ENCODE data around the gene NPNT.

Gene NPNT

GRCh38 chr4:105952591-105952990 lies 57.3 kb downstream of the NPNT start:
- H3K9ac ChIP-seq (ENCODE audit: low read depth, low read length): no peak overlapping the region
- no peaks in the 10 kb centered on the region for H3K36me3 ChIP-seq (ENCODE audit: control insufficient read depth, insufficient read depth, low read length)
- no peaks in the 10 kb centered on the region for H3K27me3 ChIP-seq (ENCODE audit: control insufficient read depth, insufficient read depth, low read length)
- H3K4me3 ChIP-seq (ENCODE audit: low read depth, low read length): no peak overlapping the region
- H3K4me1 ChIP-seq (ENCODE audit: control insufficient read depth, insufficient read depth, low read length): no peaks in the 10 kb centered on the region
- no peaks in the 10 kb centered on the region for H3K9me3 ChIP-seq (ENCODE audit: control insufficient read depth, insufficient read depth, low read length)

DNA sequence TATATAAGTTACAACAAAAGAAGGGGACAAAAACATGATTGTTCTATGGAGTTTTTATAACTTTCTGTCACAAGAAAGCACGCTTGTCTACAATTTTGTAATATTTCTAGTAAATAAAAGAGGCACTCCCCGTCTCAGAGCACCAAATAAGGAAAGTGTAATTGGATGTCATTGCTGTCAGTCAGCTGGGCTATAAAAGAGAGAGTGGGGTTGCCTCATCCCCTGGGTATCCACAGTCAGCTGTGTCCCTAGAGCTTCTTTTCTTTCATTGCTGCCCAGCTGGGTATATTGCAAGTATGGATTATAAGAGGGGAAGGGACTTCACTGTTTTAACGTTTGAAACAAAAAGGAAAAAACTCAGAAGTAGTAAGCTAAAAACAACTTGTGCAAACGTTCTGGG lies 61.3 kb downstream of the NPNT start:
- no peak overlapping the region for H3K9ac ChIP-seq (ENCODE audit: low read depth, low read length)
- H3K27me3 ChIP-seq (ENCODE audit: control insufficient read depth, insufficient read depth, low read length): no peaks in the 10 kb centered on the region
- H3K9me3 ChIP-seq (ENCODE audit: control insufficient read depth, insufficient read depth, low read length): no peaks in the 10 kb centered on the region
- H3K36me3 ChIP-seq (ENCODE audit: control insufficient read depth, insufficient read depth, low read length): no peaks in the 10 kb centered on the region
- H3K4me3 ChIP-seq (ENCODE audit: low read depth, low read length): no peak overlapping the region
- peaks cover 3% of the 10 kb centered on the region for H3K4me1 ChIP-seq (ENCODE audit: control insufficient read depth, insufficient read depth, low read length)

GRCh38 chr4:105957680-105958079 lies 62.4 kb downstream of the NPNT start:
- Histone ChIP-seq H3K4me1 (ENCODE audit: control insufficient read depth, insufficient read depth, low read length) (peaks cover 3% of the 10 kb centered on the region), H3K4me3 (ENCODE audit: low read depth, low read length) (no peak overlapping the region), H3K36me3 (ENCODE audit: control insufficient read depth, insufficient read depth, low read length) (no peaks in the 10 kb centered on the region), H3K9me3 (ENCODE audit: control insufficient read depth, insufficient read depth, low read length) (no peaks in the 10 kb centered on the region), H3K9ac (ENCODE audit: low read depth, low read length) (no peak overlapping the region), H3K27me3 (ENCODE audit: control insufficient read depth, insufficient read depth, low read length) (no peaks in the 10 kb centered on the region)

DNA sequence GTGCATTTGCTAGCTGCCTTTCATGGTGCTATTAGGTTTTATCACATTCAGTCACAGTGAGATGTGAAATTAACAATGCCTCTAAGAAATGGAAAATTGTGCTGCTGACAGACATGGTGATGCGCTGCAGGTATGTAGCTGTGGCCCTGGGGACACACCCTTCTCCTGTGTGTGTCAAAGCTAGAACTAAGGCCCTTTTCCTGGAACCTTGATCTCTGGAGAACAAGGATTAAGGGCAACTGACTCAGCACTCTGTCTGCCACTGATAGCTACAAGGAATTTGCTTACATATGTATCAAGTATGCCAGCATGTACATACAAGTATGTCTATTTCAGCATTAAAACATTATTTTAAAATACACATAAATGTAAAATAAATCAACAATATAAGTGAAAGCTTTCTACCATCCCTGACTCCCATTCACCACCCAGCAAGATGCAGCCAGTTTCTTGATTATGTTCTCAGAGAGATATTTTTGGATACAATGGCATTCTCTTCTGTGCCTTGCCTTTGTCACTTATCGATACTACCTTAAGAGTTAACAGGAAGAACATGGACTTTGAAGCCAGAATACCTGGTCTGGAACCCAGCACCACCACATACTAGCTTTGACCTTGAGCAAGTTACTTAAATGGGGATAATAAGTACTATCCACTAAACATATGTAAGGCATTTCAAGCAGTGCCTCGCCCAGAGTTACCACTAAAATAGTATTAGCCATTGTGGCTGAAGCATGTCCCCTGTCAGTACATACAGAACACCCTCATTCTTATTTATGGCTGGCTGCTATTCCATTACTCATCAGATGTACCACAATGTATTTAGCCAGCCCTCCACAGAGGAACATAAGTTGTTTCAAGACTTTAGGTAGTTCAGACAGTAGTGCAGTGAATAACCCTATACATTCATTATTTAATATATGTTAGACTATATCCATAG lies 68.5 kb downstream of the NPNT start:
- Histone ChIP-seq H3K4me1 (ENCODE audit: control insufficient read depth, insufficient read depth, low read length) (peaks cover 8% of the 10 kb centered on the region), H3K27me3 (ENCODE audit: control insufficient read depth, insufficient read depth, low read length) (no peaks in the 10 kb centered on the region), H3K36me3 (ENCODE audit: control insufficient read depth, insufficient read depth, low read length) (no peaks in the 10 kb centered on the region), H3K4me3 (ENCODE audit: low read depth, low read length) (no peak overlapping the region), H3K9ac (ENCODE audit: low read depth, low read length) (no peak overlapping the region), H3K9me3 (ENCODE audit: control insufficient read depth, insufficient read depth, low read length) (no peaks in the 10 kb centered on the region)

GRCh38 chr4:105965183-105965800 lies 70.0 kb downstream of the NPNT start:
- H3K27me3 ChIP-seq (ENCODE audit: control insufficient read depth, insufficient read depth, low read length): no peaks in the 10 kb centered on the region
- H3K9ac ChIP-seq (ENCODE audit: low read depth, low read length): no peak overlapping the region
- no peaks in the 10 kb centered on the region for H3K36me3 ChIP-seq (ENCODE audit: control insufficient read depth, insufficient read depth, low read length)
- H3K4me1 ChIP-seq (ENCODE audit: control insufficient read depth, insufficient read depth, low read length): peaks cover 8% of the 10 kb centered on the region
- no peak overlapping the region for H3K4me3 ChIP-seq (ENCODE audit: low read depth, low read length)
- H3K9me3 ChIP-seq (ENCODE audit: control insufficient read depth, insufficient read depth, low read length): no peaks in the 10 kb centered on the region

- Histone ChIP-seq H3K9ac (ENCODE audit: low read depth, low read length) (no peak overlapping the region), H3K4me3 (ENCODE audit: low read depth, low read length) (no peak overlapping the region), H3K9me3 (ENCODE audit: control insufficient read depth, insufficient read depth, low read length) (no peaks in the 10 kb centered on the region)
Measured at GRCh38 chr4:105966051-105966450, 70.8 kb downstream of the NPNT start.

GRCh38 chr4:105967058-105967658 lies 71.9 kb downstream of the NPNT start:
- Histone ChIP-seq H3K36me3 (ENCODE audit: control insufficient read depth, insufficient read depth, low read length) (no peaks in the 10 kb centered on the region), H3K27me3 (ENCODE audit: control insufficient read depth, insufficient read depth, low read length) (no peaks in the 10 kb centered on the region), H3K4me1 (ENCODE audit: control insufficient read depth, insufficient read depth, low read length) (peaks cover 8% of the 10 kb centered on the region), H3K9ac (ENCODE audit: low read depth, low read length) (no peak overlapping the region), H3K9me3 (ENCODE audit: control insufficient read depth, insufficient read depth, low read length) (no peaks in the 10 kb centered on the region), H3K4me3 (ENCODE audit: low read depth, low read length) (no peak overlapping the region)

More at GRCh38 chr4:105966051-105966450, 70.8 kb downstream of the NPNT start:
- Histone ChIP-seq H3K4me1 (ENCODE audit: control insufficient read depth, insufficient read depth, low read length) (peaks cover 8% of the 10 kb centered on the region), H3K27me3 (ENCODE audit: control insufficient read depth, insufficient read depth, low read length) (no peaks in the 10 kb centered on the region), H3K36me3 (ENCODE audit: control insufficient read depth, insufficient read depth, low read length) (no peaks in the 10 kb centered on the region)

DNA sequence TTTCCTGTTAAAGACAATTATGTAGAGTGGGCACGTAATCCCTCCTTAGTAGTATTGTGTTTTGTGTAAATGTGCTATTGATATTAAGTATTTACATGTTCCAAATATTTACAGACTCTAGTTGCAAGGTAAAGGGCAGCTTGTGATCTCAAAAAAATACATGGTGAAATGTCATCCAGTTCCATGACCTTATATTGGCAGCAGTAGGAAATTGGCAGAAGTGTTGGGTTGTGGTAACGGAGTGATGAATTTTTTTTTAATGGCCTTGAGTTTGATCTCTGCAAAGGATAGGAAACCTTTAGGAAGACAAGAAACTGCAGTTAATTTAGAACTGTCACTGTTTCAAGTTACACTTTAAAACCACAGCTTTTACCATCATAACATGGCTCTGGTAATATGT lies 74.3 kb downstream of the NPNT start:
- Histone ChIP-seq H3K9me3 (ENCODE audit: control insufficient read depth, insufficient read depth, low read length) (no peaks in the 10 kb centered on the region), H3K9ac (ENCODE audit: low read depth, low read length) (no peak overlapping the region), H3K4me3 (ENCODE audit: low read depth, low read length) (no peak overlapping the region), H3K4me1 (ENCODE audit: control insufficient read depth, insufficient read depth, low read length) (peaks cover 25% of the 10 kb centered on the region), H3K36me3 (ENCODE audit: control insufficient read depth, insufficient read depth, low read length) (no peaks in the 10 kb centered on the region), H3K27me3 (ENCODE audit: control insufficient read depth, insufficient read depth, low read length) (no peaks in the 10 kb centered on the region)

DNA sequence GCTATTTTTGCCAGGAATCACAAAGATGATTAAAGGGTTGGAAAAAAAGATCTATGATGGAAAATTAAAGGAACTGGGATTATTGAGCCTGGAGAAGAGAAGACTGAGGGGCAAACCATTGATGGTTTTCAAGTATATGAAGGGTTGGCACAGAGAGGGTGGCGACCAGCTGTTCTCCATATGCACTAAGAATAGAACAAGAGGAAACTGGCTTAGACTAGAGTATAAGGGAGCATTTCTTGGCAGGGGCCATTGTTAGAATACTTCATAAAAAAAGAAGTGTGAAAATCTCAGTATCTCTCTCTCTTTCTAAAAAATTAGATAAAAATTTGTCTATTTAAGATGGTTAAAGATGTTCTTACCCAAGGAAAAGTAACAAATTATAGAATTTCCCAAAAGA lies 75.1 kb downstream of the NPNT start:
- peaks cover 25% of the 10 kb centered on the region for H3K4me1 ChIP-seq (ENCODE audit: control insufficient read depth, insufficient read depth, low read length)
- no peak overlapping the region for H3K9ac ChIP-seq (ENCODE audit: low read depth, low read length)
- no peak overlapping the region for H3K4me3 ChIP-seq (ENCODE audit: low read depth, low read length)
- H3K36me3 ChIP-seq (ENCODE audit: control insufficient read depth, insufficient read depth, low read length): no peaks in the 10 kb centered on the region
- no peaks in the 10 kb centered on the region for H3K9me3 ChIP-seq (ENCODE audit: control insufficient read depth, insufficient read depth, low read length)
- H3K27me3 ChIP-seq (ENCODE audit: control insufficient read depth, insufficient read depth, low read length): no peaks in the 10 kb centered on the region

GRCh38 chr4:105971036-105971435 lies 75.8 kb downstream of the NPNT start:
- Histone ChIP-seq H3K9me3 (ENCODE audit: control insufficient read depth, insufficient read depth, low read length) (no peaks in the 10 kb centered on the region), H3K27me3 (ENCODE audit: control insufficient read depth, insufficient read depth, low read length) (no peaks in the 10 kb centered on the region), H3K9ac (ENCODE audit: low read depth, low read length) (no peak overlapping the region), H3K4me3 (ENCODE audit: low read depth, low read length) (no peak overlapping the region), H3K36me3 (ENCODE audit: control insufficient read depth, insufficient read depth, low read length) (no peaks in the 10 kb centered on the region), H3K4me1 (ENCODE audit: control insufficient read depth, insufficient read depth, low read length) (peaks cover 25% of the 10 kb centered on the region)

DNA sequence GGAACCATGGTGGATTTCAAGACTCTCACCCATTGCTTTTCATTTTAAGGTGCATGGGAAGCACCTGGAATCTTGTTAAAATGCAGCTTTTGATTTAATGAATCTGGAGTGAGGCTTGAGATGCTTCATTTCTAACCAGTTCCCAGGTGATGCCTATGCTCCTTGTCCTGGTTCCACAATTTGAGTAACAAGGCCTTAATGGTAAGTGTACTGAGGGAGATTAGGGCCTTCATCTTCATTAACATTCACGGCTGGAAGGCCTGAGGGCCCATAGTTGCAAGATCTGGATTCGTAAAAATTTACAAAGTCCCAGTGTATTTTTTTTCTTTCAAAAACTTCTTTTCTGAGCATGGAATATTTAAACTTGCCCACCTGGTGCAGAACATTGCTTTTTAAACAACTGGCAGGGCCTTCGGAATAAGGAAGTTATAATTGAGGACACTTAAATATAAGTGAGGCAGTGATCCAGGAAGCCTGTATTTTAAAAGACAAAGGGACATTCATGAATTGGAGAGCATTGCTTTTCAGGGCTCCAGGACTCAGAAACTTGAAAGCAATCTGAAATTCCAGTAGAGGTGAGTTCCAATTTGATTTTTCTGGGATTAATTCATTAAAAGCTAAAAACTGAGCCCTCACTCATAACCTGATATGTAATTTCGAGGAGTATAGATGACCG lies 77.8 kb downstream of the NPNT start:
- no peak overlapping the region for H3K4me3 ChIP-seq (ENCODE audit: low read depth, low read length)
- H3K4me1 ChIP-seq (ENCODE audit: control insufficient read depth, insufficient read depth, low read length): peaks cover 17% of the 10 kb centered on the region

More for the DNA sequence above, 77.8 kb downstream of the NPNT start:
- H3K9me3 ChIP-seq (ENCODE audit: control insufficient read depth, insufficient read depth, low read length): no peaks in the 10 kb centered on the region
- H3K27me3 ChIP-seq (ENCODE audit: control insufficient read depth, insufficient read depth, low read length): no peaks in the 10 kb centered on the region
- no peak overlapping the region for H3K9ac ChIP-seq (ENCODE audit: low read depth, low read length)
- H3K36me3 ChIP-seq (ENCODE audit: control insufficient read depth, insufficient read depth, low read length): no peaks in the 10 kb centered on the region

All from iPS-15b (cell line).